H9 (cell line): Measurements from ENCODE around the gene UBFD1. TPM values are rescaled to one million over a fixed set of nuclear protein-coding genes. Genes with fewer than 3 reads are reported as not detected.

Experiments used
- DNase-seq: peaks from one replicate; pipeline ENCODE4 v3.0.0-alpha.2; 2017
- H2AFZ ChIP-seq: one replicate; pipeline ENCODE4 v1.6.1; 2013; ENCODE audit warnings: mild to moderate bottlenecking, low read length, control low read depth, moderate library complexity
- H2AK5ac ChIP-seq: 2 replicates; pipeline ENCODE4 v1.6.1; 2013; ENCODE audit warnings: low read length, control low read depth, mixed read lengths; ENCODE audit not compliant: insufficient read length
- H2BK120ac ChIP-seq: one replicate; pipeline ENCODE4 v1.6.1; 2013; ENCODE audit warnings: low read depth, mild to moderate bottlenecking, low read length, control low read depth, inconsistent platforms; ENCODE audit not compliant: poor library complexity, severe bottlenecking
- H2BK12ac ChIP-seq: 2 replicates; pipeline ENCODE4 v1.6.1; 2013; ENCODE audit warnings: low read length, control low read depth, mixed read lengths, low read depth; ENCODE audit not compliant: insufficient read length
- H2BK15ac ChIP-seq: 2 replicates; pipeline ENCODE4 v1.6.1; 2013; ENCODE audit warnings: low read depth, low read length, control low read depth
- H2BK20ac ChIP-seq: one replicate; pipeline ENCODE4 v1.6.1; 2013; ENCODE audit warnings: low read depth, mild to moderate bottlenecking, low read length, control low read depth, inconsistent platforms; ENCODE audit not compliant: poor library complexity, severe bottlenecking
- H2BK5ac ChIP-seq: 2 replicates; pipeline ENCODE4 v1.6.1; 2013; ENCODE audit warnings: low read length, control low read depth, mixed read lengths; ENCODE audit not compliant: insufficient read length
- H3K14ac ChIP-seq: 2 replicates; pipeline ENCODE4 v1.6.1; 2013; ENCODE audit warnings: low read length, control low read depth; ENCODE audit not compliant: insufficient read depth
- H3K18ac ChIP-seq: 2 replicates; pipeline ENCODE4 v1.6.1; 2013; ENCODE audit warnings: low read depth, mild to moderate bottlenecking, mixed read lengths, low read length, control low read depth; ENCODE audit not compliant: insufficient read length
- H3K23ac ChIP-seq: 2 replicates; pipeline ENCODE4 v1.6.1; 2013; ENCODE audit warnings: low read length, control low read depth, mixed read lengths, low read depth; ENCODE audit not compliant: insufficient read length
- H3K23me2 ChIP-seq: 2 replicates; pipeline ENCODE4 v1.6.1; 2013; ENCODE audit warnings: low read depth, mild to moderate bottlenecking, mixed read lengths, low read length, control low read depth; ENCODE audit not compliant: insufficient read length, poor library complexity, severe bottlenecking
- H3K27ac ChIP-seq: 2 replicates; pipeline ENCODE4 v1.5.1; 2013; ENCODE audit warnings: low read length, control low read depth, mixed read lengths, low read depth; ENCODE audit not compliant: insufficient read length
- H3K27me3 ChIP-seq: 2 replicates; pipeline ENCODE4 v1.6.1; 2013; ENCODE audit warnings: low read length, control low read depth, inconsistent platforms; ENCODE audit not compliant: insufficient read depth
- H3K4ac ChIP-seq: 2 replicates; pipeline ENCODE4 v1.6.1; 2013; ENCODE audit warnings: low read depth, mild to moderate bottlenecking, control low read depth, inconsistent platforms, low read length, moderate library complexity
- H3K4me1 ChIP-seq: 2 replicates; pipeline ENCODE4 v1.6.1; 2013; ENCODE audit warnings: low read length, control low read depth, inconsistent platforms; ENCODE audit not compliant: insufficient read depth
- H3K4me2 ChIP-seq: 2 replicates; pipeline ENCODE4 v1.6.1; 2013; ENCODE audit warnings: low read length, control low read depth, mixed read lengths; ENCODE audit not compliant: insufficient read length, insufficient read depth
- H3K56ac ChIP-seq: 2 replicates; pipeline ENCODE4 v1.6.1; 2013; ENCODE audit warnings: low read depth, mild to moderate bottlenecking, mixed read lengths, low read length, control low read depth; ENCODE audit not compliant: insufficient read length
- H3K79me1 ChIP-seq: 2 replicates; pipeline ENCODE4 v1.6.1; 2013; ENCODE audit warnings: low read depth, mild to moderate bottlenecking, moderate library complexity, low read length, control low read depth, inconsistent platforms; ENCODE audit not compliant: insufficient read depth, poor library complexity, severe bottlenecking
- H3K79me2 ChIP-seq: 2 replicates; pipeline ENCODE4 v1.6.1; 2013; ENCODE audit warnings: low read length, control low read depth, inconsistent platforms; ENCODE audit not compliant: insufficient read depth
- H3K9ac ChIP-seq: 2 replicates; pipeline ENCODE4 v1.6.1; 2013; ENCODE audit warnings: low read length, control low read depth, mixed read lengths; ENCODE audit not compliant: insufficient read length; ENCODE audit errors: extremely low read depth
- H3K9me3 ChIP-seq: one replicate; pipeline ENCODE4 v1.6.1; 2013; ENCODE audit warnings: low read depth, low read length, inconsistent platforms; ENCODE audit not compliant: control insufficient read depth
- H3T11ph ChIP-seq: one replicate; pipeline ENCODE4 v1.6.1; 2013; ENCODE audit warnings: mild to moderate bottlenecking, low read length, control low read depth, inconsistent platforms
- H4K20me1 ChIP-seq: one replicate; pipeline ENCODE4 v1.6.1; 2013; ENCODE audit not compliant: control insufficient read depth, insufficient read length, insufficient read depth
- H4K5ac ChIP-seq: 2 replicates; pipeline ENCODE4 v1.6.1; 2013; ENCODE audit warnings: low read depth, mild to moderate bottlenecking, mixed read lengths, low read length, control low read depth; ENCODE audit not compliant: insufficient read length
- H4K8ac ChIP-seq: replicated peaks from 2 replicates; pipeline ENCODE4 v1.6.1; 2013; ENCODE audit warnings: low read length, control low read depth, mixed read lengths, low read depth; ENCODE audit not compliant: insufficient read length
- H4K91ac ChIP-seq: 2 replicates; pipeline ENCODE4 v1.6.1; 2013; ENCODE audit warnings: low read depth, mild to moderate bottlenecking, moderate library complexity, mixed read lengths, low read length, control low read depth; ENCODE audit not compliant: insufficient read length
- H3K27ac Mint-ChIP-seq, 3 experiments: 2 replicates in 2 of 3; 3 replicates in 1 of 3; pipeline ENCODE4 v1.8.0; 2020 to 2021; ENCODE audit warnings: mixed read lengths in 3 of 3, mild to moderate bottlenecking in 1 of 3, moderate library complexity in 1 of 3
- H3K27me3 Mint-ChIP-seq: 2 replicates; pipeline ENCODE4 v1.8.0; 2021; ENCODE audit warnings: low read depth, mild to moderate bottlenecking, moderate library complexity, mixed read lengths
- H3K36me3 Mint-ChIP-seq, 3 experiments: 2 replicates in 2 of 3; 3 replicates in 1 of 3; pipeline ENCODE4 v1.8.0; 2020 to 2021; ENCODE audit warnings: low read depth in 3 of 3, mixed read lengths in 3 of 3; ENCODE audit not compliant: insufficient read depth in 1 of 3
- H3K4me1 Mint-ChIP-seq, 2 experiments: 2 replicates each; pipeline ENCODE4 v1.8.0; 2020; ENCODE audit warnings: mixed read lengths in 2 of 2
- H3K4me3 Mint-ChIP-seq, 2 experiments: 2 replicates in 1 of 2; 3 replicates in 1 of 2; pipeline ENCODE4 v1.8.0; 2020 to 2021; ENCODE audit warnings: mild to moderate bottlenecking in 2 of 2, mixed read lengths in 2 of 2, moderate library complexity in 1 of 2
- H3K9me3 Mint-ChIP-seq, 2 experiments: 2 replicates in 1 of 2; 3 replicates in 1 of 2; pipeline ENCODE4 v1.8.0; 2020; ENCODE audit warnings: mild to moderate bottlenecking in 2 of 2, mixed read lengths in 2 of 2, moderate library complexity in 1 of 2
- WGBS: extraction: QIAGEN DNeasy Blood & Tissue Kit; methylation state at CpG from one replicate; pipeline ENCODE4 v1.1.7; 2013; ENCODE audit warnings: missing lambda C conversion rate, low lambda C conversion rate, mixed read lengths; ENCODE audit not compliant: insufficient read length; ENCODE audit errors: extremely low coverage; 5-methylcytosine and 5-hydroxymethylcytosine counted together
- total RNA-seq: library from RNA; stranded (reverse); gene quantifications from 2 replicates; pipeline ENCODE4 v1.2.1, GENCODE V29; 2021
- TF ChIP-seq, protein P1 (sequence below): fragments of 200-600 bp; sonication (generic); conservative IDR thresholded peaks from 3 replicates; pipeline ENCODE4 v1.8.0; 2021; ENCODE audit warnings: antibody characterized with exemption, mild to moderate bottlenecking

UBFD1 gene
- total RNA-seq, 1 experiment from 2014 or later: 107 TPM

DNA sequence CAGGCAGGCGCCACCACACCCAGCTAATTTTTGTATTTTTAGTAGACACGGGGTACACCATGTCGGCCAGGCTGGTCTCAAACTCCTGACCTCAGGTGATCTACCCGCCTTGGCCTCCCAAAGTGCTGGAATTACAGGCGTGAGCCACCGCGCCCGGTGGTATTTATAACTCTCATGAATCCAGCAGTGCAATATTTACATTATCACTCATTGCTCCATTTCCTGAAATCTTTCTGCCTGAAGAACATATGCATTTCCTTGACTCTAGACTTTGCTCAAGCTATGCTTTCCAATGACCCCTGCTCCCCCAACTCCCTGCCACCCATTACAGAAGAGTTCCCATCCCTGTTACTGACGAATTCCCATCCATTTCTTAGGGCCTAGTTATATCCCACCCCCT is 58.3 kb downstream of the UBFD1 start:
- Histone ChIP-seq H3K27me3 (no peaks in the 10 kb centered on the region), H4K91ac (no peak overlapping the region), H2AFZ (no peak overlapping the region), H3K79me2 (no peaks in the 10 kb centered on the region), H3K4me1 (no peaks in the 10 kb centered on the region), H2AK5ac (no peak overlapping the region), H4K5ac (no peak overlapping the region), H3K23me2 (no peaks in the 10 kb centered on the region), H2BK20ac (no peak overlapping the region), H3T11ph (no peak overlapping the region), H3K9me3 (no peaks in the 10 kb centered on the region), H3K79me1 (no peaks in the 10 kb centered on the region), H3K14ac (no peak overlapping the region), H3K4me2 (no peak overlapping the region), H2BK120ac (no peak overlapping the region), H2BK5ac (no peak overlapping the region), H4K20me1 (no peaks in the 10 kb centered on the region), H2BK12ac (no peak overlapping the region), H4K8ac (no peak overlapping the region), H3K56ac (no peak overlapping the region), H3K27ac (no peak overlapping the region), H3K4ac (no peak overlapping the region), H3K23ac (no peak overlapping the region), H3K9ac (no peak overlapping the region), H2BK15ac (no peak overlapping the region), H3K18ac (no peak overlapping the region)
- Mint-ChIP-seq H3K36me3 (peaks cover 19 to 72% (median 58%) of the 10 kb centered on the region in 3 experiments), H3K27me3 (no peaks in the 10 kb centered on the region), H3K4me3 (no peak overlapping the region), H3K27ac (peak overlapping the region in 2 of 3 experiments; percentile 12 to 37; a peak in 2 of 7 replicates), H3K4me1 (no peaks in the 10 kb centered on the region), H3K9me3 (no peaks in the 10 kb centered on the region; a peak in 1 of 5 replicates)
- no CpG with 5 or more reads among the region's 9 CpGs for WGBS
- no peak for DNase-seq
- TF ChIP-seq, protein P1, sequence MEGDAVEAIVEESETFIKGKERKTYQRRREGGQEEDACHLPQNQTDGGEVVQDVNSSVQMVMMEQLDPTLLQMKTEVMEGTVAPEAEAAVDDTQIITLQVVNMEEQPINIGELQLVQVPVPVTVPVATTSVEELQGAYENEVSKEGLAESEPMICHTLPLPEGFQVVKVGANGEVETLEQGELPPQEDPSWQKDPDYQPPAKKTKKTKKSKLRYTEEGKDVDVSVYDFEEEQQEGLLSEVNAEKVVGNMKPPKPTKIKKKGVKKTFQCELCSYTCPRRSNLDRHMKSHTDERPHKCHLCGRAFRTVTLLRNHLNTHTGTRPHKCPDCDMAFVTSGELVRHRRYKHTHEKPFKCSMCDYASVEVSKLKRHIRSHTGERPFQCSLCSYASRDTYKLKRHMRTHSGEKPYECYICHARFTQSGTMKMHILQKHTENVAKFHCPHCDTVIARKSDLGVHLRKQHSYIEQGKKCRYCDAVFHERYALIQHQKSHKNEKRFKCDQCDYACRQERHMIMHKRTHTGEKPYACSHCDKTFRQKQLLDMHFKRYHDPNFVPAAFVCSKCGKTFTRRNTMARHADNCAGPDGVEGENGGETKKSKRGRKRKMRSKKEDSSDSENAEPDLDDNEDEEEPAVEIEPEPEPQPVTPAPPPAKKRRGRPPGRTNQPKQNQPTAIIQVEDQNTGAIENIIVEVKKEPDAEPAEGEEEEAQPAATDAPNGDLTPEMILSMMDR: no peak

Other genes starting within 250 kb of the UBFD1 start
- 17.5 and 17.9 TPM in 2 replicates for gene COG7, start 104.5 kb upstream of the UBFD1 start, total RNA-seq
- gene GGA2, start 47.2 kb upstream of the UBFD1 start, total RNA-seq: 143 TPM in 2 replicates
- gene EARS2, start 377 bp upstream of the UBFD1 start, total RNA-seq: 50.1 and 51.9 TPM in 2 replicates
- 183 and 192 TPM in 2 replicates for gene NDUFAB1, start 38.6 kb downstream of the UBFD1 start, total RNA-seq
- 37.7 and 40.3 TPM in 2 replicates for gene PALB2, start 83.6 kb downstream of the UBFD1 start, total RNA-seq
- gene DCTN5, start 83.7 kb downstream of the UBFD1 start, total RNA-seq: 114 and 115 TPM in 2 replicates
- gene PLK1, start 121.2 kb downstream of the UBFD1 start, total RNA-seq: 138 and 140 TPM in 2 replicates
- gene ERN2, start 155.5 kb downstream of the UBFD1 start, total RNA-seq: 1.2 and 2.1 TPM in 2 replicates
- gene CHP2, start 197.3 kb downstream of the UBFD1 start, total RNA-seq: 1.1 and 1.4 TPM in 2 replicates